Activated T-helper 1 cell treated with Interleukin-2 at 50 U/mL for 16 hours (primary cell): ENCODE data around the gene PKIB.
"Not testable (repeated sequence)": the region's sequence is repeated elsewhere in the genome, so short reads cannot be mapped to it uniquely, and the experiment has no call there.

Source experiments
- DNase-seq: peaks from one replicate; pipeline ENCODE4 v3.0.0-alpha.2; 2020; ENCODE audit warnings: low read depth

Gene PKIB

GRCh38 chr6:122747573-122747972 lies 137.4 kb downstream of the PKIB start:
- no peak for DNase-seq

- DNase-seq, result not testable (repeated sequence)
Observed at GRCh38 chr6:122748945-122749344, 138.7 kb downstream of the PKIB start.

GRCh38 chr6:122749451-122750050 lies 139.3 kb downstream of the PKIB start:
- no peak for DNase-seq

GRCh38 chr6:122751326-122751725 lies 141.1 kb downstream of the PKIB start:
- no peak for DNase-seq

GRCh38 chr6:122752459-122752858 lies 142.3 kb downstream of the PKIB start:
- no peak for DNase-seq

- no peak for DNase-seq
Observed at GRCh38 chr6:122753000-122753687, 142.9 kb downstream of the PKIB start.

- no peak for DNase-seq
Observed at GRCh38 chr6:122753688-122754056, 143.5 kb downstream of the PKIB start.

- no peak for DNase-seq
Observed at GRCh38 chr6:122754191-122754731, 144.1 kb downstream of the PKIB start.

- DNase-seq, result no peak
Observed at GRCh38 chr6:122755901-122756300, 145.7 kb downstream of the PKIB start.

GRCh38 chr6:122758927-122759334 lies 148.7 kb downstream of the PKIB start:
- DNase-seq, result no peak

- no peak for DNase-seq
Observed at GRCh38 chr6:122760330-122760729, 150.1 kb downstream of the PKIB start.

- no peak for DNase-seq
Observed at GRCh38 chr6:122766256-122766655, 156.1 kb downstream of the PKIB start.

- no peak for DNase-seq
Observed at GRCh38 chr6:122770835-122771601, 160.8 kb downstream of the PKIB start.

GRCh38 chr6:122772724-122773415 lies 162.7 kb downstream of the PKIB start:
- no peak for DNase-seq
